NCI-H1092 (cell line): ENCODE data around the gene ZNF750.

Experiments
- DNase-seq: peaks from one replicate; lab custom pipeline; 2025; lab: John Stamatoyannopoulos, UW

ZNF750 gene

DNA sequence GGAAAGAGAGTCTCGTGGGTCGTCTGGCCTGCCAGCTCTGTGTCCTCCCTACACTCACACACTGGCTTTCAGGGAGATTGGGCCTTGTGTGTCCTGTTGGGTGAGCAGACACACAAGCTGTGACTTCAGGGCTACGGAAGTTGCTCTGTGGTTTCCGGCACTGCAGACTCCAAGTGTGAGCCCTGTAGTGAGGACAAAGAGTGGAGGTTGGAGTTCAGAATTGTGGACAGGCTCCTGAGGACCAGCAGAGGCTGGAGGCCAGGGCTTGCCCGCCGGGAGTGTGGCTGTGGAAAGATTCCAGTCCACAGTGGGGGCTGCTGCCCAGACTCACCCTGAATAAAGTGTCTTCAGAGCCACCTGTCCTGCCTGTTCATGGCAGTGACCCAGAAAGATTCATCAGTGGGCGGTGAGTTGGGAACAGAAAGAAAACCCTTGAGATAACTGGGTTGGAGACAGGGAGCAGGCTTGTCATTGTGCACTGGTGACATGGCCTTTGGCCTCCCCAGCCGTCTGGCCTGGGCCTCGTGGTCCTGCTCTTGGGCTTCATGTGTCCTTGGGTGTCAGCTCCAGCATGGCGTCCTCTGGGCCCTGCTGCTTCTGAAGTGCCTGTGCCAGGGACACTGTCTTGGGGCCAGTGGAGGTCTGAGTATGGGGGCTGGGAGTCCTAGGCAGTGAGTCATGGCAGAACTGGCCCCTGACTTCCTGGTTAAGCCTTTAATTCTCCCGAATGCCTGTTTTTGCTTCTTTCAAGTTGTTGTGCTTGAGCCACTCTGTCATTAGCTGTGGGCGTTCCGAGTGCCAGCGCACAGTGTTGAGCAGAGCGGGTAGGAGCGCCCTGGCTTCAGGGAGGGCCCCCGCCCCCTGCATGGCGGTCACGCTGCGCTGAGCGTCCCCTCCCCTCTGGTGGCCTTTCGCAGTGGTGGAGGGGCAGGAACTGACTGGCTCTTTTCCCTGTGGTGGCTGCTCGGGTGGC lies 19.9 kb upstream of the ZNF750 start:
- no peak for DNase-seq

DNA sequence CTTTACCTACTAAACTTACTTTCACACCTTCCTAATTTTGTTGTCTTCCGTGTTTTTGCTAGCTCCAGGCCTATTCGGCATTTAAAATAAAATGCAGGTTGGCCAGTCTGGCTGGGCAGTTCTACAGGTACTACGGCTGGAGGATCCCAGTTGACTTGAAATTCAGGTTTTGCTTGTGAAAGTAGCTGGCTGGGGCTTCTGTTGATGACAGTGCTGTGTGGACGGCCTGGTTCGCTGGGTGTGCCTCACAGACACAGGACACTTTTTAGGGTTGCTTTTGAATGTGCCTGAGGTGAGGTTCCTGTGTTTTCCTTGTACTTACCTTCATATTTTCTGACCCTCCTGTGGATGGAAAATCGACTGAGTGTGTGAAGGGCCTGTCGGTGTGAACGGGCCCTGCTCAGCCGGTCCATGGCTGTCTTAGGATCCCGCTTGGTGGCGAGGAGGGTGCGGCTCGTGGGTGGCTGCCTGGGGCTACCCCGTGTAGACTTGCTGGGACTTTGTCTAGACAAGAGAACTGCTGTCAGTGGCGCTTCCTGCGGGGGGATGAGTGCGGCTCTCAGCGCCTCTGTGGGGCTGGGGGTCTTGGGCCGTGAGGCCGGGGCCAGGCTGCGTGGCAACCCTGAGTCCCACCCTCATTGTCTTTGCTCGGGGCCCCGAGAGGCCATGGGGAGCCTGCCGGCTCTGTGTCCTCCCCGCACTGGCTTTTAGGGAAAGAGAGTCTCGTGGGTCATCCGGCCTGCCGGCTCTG lies 18.7 kb upstream of the ZNF750 start:
- DNase-seq, result no peak

DNA sequence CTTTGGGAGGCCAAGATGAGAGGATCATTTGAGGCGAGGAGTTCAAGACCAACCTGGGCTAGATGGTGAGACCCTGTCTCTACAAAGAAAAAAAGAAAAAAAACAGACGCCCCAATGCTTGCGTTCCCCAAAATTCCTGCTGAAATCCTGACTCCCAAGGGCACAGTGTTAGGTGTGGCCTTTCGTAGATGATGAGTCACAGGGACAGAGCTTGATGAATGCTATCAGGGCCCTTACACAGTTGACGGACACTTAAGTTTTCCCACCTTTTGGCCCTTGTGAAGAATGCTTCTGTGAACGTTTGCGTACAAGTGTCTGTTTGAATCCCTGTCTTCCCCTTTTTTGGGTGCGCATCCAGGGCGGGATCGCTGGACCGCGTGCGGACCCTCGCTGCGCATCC lies 16.5 kb upstream of the ZNF750 start:
- no peak for DNase-seq

DNA sequence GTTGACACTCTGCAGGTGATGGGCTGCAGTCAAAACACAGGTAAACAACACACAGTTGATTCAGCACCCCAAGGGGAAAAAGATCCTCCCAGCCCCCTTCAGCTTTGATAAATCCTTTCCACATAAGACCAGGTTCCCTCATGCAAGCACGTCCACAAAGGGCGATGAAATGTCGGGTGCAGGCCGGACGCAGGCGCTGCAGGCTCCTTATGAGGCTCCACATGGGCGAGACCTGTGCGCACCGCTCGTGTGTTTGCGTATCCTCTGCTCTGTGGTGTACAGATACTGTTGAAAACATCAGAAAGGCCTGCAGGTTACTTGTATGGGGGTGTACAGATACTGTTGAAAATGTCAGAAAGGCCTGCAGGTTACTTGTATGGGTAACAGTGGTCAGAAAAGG lies 14.4 kb upstream of the ZNF750 start:
- DNase-seq, result no peak

DNA sequence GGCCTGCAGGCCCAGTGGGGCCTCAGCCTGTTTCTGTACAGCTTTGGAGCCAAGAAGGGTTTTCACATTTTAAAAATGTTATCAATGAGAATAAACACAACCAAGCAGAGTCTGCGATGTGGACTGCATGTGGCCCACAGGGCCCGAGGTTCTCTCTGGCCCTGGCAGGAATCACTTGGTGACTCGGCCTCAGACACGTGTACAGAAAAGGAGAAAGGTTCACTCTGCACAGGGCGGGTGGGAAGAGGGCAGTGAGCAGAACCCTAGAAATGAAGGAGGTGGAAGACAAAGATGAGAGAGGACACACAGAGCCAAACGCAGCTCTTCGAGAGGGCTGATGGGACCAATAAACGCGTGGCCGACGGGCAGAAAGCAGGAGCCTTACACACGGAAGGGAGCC lies 11.6 kb upstream of the ZNF750 start:
- DNase-seq, result no peak

DNA sequence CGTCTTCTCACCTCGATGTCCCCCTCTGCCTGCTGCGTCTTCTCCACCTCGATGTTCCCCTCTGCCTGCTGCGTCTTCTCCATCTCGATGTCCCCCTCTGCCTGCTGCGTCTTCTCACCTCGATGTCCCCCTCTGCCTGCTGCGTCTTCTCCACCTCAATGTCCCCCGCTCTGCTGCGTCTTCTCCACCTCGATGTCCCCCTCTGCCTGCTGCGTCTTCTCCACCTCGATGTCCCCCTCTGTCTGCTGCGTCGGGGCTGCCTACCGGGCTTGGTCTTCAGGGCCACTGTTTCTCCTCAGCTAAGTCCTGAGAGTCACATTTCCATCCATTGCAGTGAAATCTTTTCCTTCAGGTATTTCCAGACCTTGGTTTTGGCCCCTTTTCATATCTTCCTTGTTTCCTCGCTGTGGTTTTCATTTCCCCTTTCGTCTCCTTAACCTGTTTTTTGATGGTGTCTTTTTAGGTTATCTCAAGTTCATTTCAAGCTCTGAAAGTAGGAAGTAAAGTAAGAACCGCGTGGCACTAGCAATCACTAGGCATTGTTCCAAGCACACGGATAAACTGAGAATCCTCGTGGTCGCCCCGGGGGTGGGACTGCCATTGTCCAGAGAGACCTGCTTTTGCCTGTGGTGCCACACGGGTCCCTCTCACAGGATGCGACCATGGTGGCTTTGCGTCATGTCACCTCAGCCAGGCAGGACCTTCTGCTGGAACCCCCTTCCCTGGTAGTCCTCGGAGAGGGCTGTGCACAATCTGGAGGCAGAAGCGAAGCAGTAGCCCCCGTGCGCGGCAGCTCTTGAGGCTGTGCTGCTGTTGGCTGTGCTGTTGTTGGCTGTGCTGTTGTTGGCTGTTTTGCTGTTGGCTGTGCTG lies 9.5 kb upstream of the ZNF750 start:
- DNase-seq, result no peak

DNA sequence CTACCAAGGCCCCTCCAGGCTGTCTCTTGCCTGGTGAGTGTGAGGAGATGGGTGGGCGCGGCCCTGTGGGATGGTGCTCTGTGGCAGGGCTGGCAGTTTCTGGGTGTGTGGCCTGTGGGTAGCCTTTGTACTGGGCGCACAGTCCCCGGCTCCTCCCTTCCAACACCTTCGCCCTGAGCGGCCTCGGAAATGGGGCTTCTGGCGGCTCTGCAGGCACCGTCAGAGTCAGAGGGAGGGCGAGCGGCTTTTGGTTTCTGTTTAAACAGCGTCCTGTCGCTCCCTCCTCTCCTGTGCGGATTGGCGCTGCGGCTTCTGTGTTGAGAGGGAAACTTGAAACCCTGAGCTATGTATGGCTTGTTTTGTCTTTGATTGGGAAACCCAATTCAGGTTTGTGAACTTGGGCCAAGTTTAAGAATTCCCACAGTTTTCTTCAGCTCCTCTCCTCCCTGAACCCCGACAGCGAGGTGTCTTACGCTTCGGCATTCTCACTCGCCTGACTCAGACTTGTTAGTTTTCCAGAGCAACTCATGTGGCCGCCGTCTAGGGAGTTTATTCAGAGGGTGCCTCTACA lies 8.3 kb upstream of the ZNF750 start:
- no peak for DNase-seq

DNA sequence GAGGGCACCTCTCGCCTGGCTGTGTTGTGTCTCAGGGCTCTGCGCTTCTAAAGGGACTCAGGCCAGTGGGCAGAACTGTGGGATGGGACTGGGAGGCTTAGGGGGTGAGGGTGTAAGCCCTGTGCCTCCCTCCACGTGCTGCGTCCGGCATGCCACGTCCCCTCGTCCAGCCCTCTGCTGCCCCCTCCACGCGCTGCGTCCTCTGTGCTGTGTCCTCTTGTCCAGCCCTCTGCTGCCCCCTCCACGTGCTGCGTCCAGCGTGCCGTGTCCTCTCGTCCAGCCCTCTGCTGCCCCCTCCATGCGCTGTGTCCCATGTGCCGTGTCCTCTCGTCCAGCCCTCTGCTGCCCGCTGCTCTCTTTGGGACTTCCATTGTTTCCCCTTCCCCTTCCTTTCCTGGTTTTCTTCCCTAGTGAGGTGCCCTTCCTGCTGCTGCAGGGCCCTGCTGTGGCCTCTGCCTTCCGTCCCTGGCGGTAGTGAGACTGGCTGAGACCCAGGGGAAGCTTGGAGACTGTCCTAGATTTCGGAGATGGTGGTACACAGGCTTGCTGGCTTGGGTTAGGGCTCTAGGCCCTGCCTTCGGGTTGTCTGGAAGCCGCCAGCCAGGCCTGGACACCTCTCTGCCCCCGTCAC lies 6.4 kb upstream of the ZNF750 start:
- no peak for DNase-seq

DNA sequence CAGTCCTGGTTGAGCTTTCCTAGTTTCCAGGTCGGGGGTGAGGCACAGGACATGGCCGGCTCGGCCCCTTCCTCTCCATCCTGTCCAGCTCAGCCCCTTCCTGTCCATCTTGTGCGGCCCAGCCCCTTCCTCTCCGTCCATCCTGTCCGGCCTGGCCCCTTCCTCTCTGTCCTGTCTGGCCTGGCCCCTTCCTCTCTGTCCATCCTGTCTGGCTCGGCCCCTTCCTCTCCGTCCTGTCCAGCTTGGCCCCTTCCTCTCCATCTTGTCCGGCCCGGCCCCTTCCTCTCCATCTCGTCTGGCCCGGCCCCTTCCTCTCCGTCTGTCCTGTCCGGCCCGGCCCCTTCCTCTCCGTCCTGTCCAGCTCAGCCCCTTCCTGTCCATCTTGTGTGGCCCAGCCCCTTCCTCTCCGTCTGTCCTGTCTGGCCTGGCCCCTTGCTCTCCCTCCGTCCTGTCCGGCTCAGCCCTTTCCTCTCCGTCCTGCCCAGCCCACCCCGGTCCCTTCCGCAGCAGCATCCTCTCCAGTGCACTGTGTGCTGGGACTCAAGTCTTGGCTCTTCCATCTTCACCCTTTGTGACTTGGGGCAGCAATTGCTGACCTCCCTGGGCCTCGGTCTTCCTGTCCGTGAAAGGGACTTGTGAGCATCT lies 5.5 kb upstream of the ZNF750 start:
- no peak for DNase-seq

DNA sequence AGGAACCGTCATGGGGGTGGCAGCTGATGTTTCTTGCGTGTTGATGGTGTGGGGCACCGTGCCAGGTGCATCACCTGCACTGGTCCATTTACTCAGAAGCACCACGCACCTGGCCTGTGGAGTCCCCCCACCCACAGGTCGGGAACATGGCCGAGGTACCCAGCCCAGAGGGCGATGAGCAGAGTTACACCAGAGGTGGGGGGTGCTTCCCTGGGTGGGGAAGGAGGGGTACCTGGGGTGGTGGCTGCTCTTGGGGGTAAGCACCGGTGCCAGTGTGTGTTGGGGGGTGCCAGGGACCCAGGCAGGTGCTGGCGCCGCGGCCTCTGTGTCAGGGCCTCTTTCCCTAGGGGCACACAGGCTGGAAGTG lies 5.0 kb upstream of the ZNF750 start:
- no peak for DNase-seq

DNA sequence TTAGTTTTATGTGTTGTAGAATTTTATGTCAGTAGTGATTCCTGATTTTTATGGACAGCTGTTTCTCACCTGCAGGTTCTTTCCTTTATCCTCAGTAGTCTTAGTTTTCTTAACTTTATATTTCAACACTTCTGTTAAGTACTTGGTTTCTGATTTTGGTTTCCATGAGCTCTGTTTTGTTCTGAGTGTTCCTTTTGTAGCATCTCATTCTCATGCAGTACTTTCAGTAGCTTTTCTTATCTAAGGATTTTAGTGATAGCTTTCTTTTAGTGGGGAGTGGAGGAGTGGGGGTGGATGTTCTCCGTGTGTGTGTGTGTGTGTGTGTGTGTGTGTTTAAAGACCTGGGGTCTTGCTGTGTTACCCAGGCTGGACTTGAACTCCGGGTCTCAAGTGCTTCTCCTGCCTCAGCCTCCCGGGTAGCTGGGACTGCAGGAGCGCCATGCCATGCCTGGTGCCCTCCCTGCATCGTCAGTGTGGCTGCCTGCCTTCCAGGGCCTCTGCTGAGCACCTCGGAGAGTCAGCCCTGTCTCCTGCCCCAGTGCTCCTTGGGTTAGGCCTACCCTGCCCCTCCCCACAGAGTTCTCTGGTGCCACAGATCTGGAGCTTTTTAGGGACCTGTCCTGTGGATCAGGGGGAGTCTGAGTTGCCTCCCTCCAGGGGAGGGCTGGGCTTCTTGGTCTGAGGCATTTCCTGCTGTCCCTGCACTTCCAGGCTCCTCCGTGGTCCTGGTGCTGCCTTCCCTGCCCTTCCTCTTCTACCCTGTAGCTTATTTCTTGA lies 4.3 kb upstream of the ZNF750 start:
- DNase-seq, result no peak

DNA sequence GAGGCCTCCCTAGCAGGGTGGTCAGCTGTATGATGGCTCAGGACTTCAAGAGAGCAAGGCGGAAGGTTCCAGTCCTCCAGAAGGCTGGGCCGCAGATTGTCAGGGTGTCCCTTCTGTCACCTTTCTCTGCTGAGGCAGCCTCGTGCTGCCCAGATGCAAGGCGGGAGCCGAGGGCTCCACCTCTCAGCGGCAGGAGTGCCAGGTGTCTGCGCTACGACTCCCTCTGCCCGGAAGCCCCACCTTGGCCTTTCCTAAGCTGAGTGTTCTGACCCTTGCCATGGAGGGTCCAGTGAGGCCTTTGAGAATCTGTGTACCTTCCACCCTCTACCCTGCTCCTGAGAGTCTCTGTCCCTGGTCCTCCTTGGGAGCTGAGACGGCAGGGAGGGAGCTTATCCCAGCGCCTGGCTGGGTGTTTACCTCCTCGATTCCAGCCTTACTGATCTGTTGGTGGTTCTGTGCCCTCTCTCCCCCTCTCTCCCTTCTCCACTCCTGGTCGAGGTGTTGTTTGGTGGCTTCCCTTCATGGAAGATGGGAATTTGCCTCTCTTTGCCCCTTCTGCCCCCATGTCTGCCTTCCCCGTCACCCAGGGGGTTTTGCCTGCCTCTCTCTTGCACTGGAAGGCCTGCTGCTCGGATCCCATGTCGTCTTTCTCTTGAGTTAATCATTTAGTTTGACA lies 2.2 kb upstream of the ZNF750 start:
- no peak for DNase-seq

DNA sequence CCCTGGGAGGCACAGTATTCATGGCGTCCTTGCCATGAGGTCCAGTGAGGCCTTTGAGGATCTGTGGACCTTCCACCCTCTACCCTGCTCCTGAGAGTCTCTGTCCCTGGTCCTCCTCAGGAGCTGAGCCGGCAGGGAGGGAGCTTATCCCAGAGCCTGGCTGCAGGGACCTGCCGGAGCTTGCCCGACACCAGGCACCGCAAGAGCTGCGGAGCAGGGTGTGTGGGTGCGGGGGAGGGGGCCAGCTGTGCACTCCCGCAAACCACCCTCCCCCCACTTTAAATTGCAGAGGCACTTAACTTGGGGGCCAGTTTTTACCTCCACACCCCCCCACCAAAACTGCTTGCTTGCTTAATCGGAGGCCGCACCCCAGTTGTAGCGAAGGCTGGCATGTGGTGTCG lies 609 bp upstream of the ZNF750 start:
- no peak for DNase-seq

DNA sequence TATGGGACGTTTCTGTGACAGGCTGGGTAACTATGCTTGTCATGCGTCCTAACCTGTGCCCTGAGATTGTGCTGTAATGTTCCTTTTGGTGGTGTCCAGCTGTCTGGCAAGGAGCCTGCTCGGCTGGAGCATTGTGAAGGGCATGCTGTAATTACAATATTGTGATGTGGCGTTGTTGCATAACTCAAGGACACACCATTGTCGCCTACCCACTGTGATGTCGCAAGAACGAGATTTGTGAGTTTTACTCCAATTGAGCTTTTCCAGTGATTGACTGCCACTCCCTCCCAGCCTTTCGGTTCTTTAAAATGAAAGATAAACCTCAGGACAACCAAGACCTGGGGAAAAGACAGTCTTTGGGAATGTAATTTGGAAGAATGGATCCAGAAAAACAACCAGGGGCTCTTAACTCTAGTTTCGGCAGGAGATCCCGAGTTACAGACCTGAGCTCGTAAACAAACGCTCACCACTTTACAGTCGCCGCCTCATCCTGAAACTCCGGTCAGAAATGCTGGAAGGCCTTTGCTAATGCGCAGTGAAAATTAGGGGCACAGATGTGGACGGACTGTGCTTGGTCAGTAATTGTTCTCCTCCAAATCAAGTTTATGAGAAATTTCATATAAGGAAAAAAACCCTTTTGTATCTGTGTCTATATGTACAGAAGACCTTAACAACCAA lies 1.3 kb downstream of the ZNF750 start:
- DNase-seq, result no peak

DNA sequence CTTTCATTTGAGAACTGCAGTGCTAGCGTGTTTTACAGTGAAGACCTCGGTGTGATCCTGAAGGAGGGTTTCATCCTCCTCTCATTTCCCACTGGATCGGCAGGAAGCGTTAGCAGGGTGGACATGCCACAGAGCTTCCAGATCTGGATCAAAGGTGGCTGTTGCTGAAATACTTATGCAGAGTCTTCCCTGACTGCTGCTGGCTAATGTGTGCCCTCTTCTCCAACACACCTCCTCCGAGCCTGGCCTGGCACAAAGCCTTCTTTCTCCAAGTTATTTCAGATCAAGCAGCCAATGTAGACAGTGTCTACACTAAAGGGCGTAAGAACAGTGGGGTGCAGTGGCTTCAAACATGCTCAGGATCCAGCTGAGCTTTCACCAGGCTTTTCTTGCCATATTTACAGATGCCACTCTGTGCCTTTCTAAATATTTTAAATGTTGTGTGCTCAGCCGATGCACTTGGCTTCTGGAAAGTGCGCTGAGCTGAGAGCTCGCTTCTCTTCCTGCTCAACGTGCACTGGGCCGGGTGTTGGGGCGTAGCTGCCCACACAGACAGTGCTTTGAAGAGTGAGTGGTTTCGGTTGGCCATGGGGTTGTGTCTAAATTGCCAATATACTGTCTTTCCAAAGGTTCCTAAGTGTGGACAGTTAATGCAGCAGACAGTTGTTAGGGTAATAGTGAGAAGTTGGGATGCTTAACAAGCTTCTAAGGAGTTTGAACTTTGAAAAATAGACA lies 2.1 kb downstream of the ZNF750 start:
- DNase-seq, result no peak

DNA sequence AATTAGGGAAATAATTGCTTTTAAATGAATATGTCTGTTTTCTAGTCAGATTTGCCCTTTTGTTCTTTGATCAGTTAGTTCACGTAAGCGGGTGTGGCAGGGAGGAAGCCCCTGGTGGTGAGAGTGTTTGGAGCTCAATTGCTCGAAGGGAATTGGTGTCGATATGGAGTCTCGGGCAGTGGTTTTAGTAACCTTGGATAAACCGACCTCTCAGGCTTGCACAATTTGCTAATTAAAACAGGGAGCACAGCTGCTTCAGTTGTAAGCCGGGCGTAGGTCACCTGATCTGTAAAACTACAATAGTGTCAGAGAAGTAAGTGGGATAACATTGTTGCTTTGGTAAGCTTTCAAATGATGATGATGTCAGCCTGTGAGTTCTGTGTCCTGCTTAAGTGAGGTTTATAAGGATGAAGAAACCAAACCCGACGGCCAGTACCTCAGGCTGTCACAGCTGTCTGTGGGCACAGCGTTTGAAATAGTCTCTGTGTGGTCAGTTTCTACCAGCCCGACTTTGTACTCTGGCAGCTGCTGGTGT lies 2.9 kb downstream of the ZNF750 start:
- no peak for DNase-seq

DNA sequence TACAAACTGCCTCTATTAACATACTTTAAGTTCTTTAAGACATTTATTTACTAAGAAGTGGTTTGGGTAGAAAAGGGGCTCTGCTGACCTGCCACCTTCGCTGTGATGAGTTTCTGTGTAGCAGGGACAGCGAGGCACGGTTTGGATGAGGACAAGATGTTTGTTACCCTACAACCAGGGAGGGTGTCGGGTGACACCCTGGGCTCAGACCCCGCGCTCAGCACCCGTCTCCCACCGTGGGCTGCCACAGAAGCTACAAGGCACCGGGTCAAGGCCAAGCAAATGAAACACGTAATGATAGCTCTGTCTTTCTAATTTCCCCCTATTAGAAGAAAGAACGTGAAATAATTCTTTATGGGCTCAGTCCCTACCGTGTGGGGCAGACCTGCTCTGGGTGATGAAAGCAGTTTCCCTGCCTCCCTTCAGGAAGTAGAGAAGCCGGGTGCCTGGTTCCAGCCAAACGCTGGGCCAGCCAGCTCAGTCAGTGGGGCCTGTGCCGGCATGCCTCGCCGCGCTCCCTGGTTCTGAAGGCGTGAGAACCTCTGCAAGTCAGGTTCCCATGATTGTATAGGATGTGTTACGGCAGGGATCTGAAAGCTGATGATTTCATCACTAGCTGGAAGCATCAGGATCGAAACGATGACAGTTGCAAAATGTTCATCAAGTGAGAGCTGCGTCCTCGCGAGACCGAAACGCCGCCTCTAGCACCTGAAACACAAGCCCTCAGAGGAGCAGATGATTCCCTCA lies 3.9 kb downstream of the ZNF750 start:
- DNase-seq, result no peak
